RWPE2 (cell line): ENCODE measurements around the gene CRYAB.
A peak's percentile ranks its signal among the peaks of the same experiment; 100 is the strongest.

ENCODE experiments used
- ATAC-seq: fragments of 200-7000 bp; cut with Tn5 transposase; 3 replicates; pipeline ENCODE4 v1.9.1; 2021; ENCODE audit warnings: low read depth
- DNase-seq: peaks from one replicate; pipeline ENCODE4 v3.0.0-alpha.2; 2020; ENCODE audit warnings: low spot score
- H3K27ac ChIP-seq: fragments of 450-650 bp; 2 replicates; pipeline ENCODE4 v1.5.1; 2017; ENCODE audit warnings: mild to moderate bottlenecking; ENCODE audit not compliant: poor library complexity, severe bottlenecking
- H3K27me3 ChIP-seq: fragments of 250-450 bp; sonication (Bioruptor Pico); 2 replicates; pipeline ENCODE4 v1.5.1; 2021; ENCODE audit warnings: mild to moderate bottlenecking, moderate library complexity; ENCODE audit not compliant: insufficient read depth, poor library complexity, severe bottlenecking
- H3K36me3 ChIP-seq: fragments of 250-450 bp; sonication (Bioruptor Pico); 2 replicates; pipeline ENCODE4 v1.5.1; 2020; ENCODE audit warnings: low read depth, mild to moderate bottlenecking, moderate library complexity
- H3K4me1 ChIP-seq: fragments of 250-450 bp; sonication (Bioruptor Pico); 2 replicates; pipeline ENCODE4 v1.5.1; 2021; ENCODE audit warnings: mild to moderate bottlenecking, moderate library complexity; ENCODE audit not compliant: insufficient read depth, poor library complexity, severe bottlenecking
- H3K4me3 ChIP-seq: fragments of 250-450 bp; sonication (Bioruptor Pico); 2 replicates; pipeline ENCODE4 v1.5.1; 2021; ENCODE audit warnings: mild to moderate bottlenecking, moderate library complexity; ENCODE audit not compliant: severe bottlenecking
- H3K9me3 ChIP-seq: fragments of 250-450 bp; sonication (Bioruptor Pico); 2 replicates; pipeline ENCODE4 v1.5.1; 2021; ENCODE audit warnings: mild to moderate bottlenecking, moderate library complexity; ENCODE audit not compliant: severe bottlenecking
- CTCF ChIP-seq: fragments of 450-650 bp; IDR thresholded peaks from one replicate; pipeline ENCODE4 v1.5.1; 2017; ENCODE audit warnings: mild to moderate bottlenecking, moderate library complexity; ENCODE audit not compliant: poor library complexity, severe bottlenecking

Gene CRYAB

GRCh38 chr11:111944651-111945051 is 33.1 kb upstream of the CRYAB start:
- H3K27ac ChIP-seq: peak overlapping the region; percentile 97
- H3K36me3 ChIP-seq: no peaks in the 10 kb centered on the region
- peak; percentile 73 for ATAC-seq
- TF ChIP-seq CTCF: no peak
- H3K4me1 ChIP-seq: peaks cover 39% of the 10 kb centered on the region
- H3K27me3 ChIP-seq: no peaks in the 10 kb centered on the region
- no peaks in the 10 kb centered on the region for H3K9me3 ChIP-seq
- no peak for DNase-seq
- H3K4me3 ChIP-seq: no peak overlapping the region

DNA sequence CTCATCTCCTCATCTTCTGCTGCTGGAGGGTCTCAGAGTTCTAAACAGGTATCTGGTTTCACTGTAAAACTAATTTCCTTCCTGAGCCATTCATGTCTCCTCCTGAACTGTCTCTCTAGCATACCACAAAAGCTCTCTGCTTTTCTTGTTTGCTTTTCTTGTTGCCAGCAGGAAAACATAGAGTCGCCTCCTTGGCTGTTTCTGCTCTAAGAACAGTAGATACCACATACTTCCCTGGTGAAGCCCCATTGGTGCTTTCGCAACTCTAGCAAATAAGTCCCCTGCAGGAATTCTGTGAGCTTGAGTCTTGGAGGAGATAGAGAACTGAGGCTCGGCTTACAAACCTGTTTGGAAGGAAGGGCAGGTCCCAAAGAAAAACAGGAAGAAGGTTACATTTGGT is 32.6 kb upstream of the CRYAB start:
- Histone ChIP-seq H3K36me3 (no peaks in the 10 kb centered on the region), H3K4me3 (no peak overlapping the region), H3K9me3 (no peaks in the 10 kb centered on the region), H3K27ac (peak overlapping the region; percentile 97), H3K27me3 (no peaks in the 10 kb centered on the region), H3K4me1 (peaks cover 43% of the 10 kb centered on the region)
- DNase-seq (no peak), ATAC-seq (no peak)
- TF ChIP-seq CTCF: no peak

DNA sequence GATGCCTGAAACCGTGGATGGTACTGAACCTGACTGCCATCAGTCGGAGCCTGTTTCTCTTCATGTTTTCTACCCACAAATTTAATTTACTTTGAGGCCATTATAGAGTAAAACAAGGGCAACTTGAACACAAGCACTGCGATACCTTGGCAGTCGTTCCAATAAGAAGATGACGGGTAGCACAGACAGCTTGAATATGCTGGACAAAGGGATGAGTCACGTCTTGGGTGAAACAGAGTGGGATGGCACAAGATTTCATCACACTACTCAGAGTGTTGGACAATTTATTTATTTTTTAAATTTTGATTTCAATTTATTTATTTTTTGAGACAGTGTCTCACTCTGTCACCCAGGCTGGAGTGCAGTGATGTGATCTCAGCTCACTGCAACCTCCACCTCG is 31.3 kb upstream of the CRYAB start:
- DNase-seq (no peak), ATAC-seq (peak; percentile 63)
- Histone ChIP-seq H3K9me3 (no peaks in the 10 kb centered on the region), H3K4me1 (peaks cover 55% of the 10 kb centered on the region), H3K27me3 (no peaks in the 10 kb centered on the region), H3K4me3 (no peak overlapping the region), H3K27ac (peak overlapping the region; percentile 97), H3K36me3 (no peaks in the 10 kb centered on the region)
- no peak for TF ChIP-seq CTCF

- Histone ChIP-seq H3K27me3 (no peaks in the 10 kb centered on the region), H3K4me1 (peaks cover 59% of the 10 kb centered on the region), H3K36me3 (no peaks in the 10 kb centered on the region), H3K27ac (peak overlapping the region; percentile 97), H3K9me3 (no peaks in the 10 kb centered on the region), H3K4me3 (no peak overlapping the region)
- ATAC-seq (peak; percentile 36; the same call in 2 of the 3 replicates), DNase-seq (peak; percentile 71)
- TF ChIP-seq CTCF: no peak
Observed at GRCh38 chr11:111941963-111942362, 30.4 kb upstream of the CRYAB start.

- peak overlapping the region; percentile 97 for H3K27ac ChIP-seq
- TF ChIP-seq CTCF: no peak
- no peaks in the 10 kb centered on the region for H3K9me3 ChIP-seq
- H3K4me1 ChIP-seq: peaks cover 54% of the 10 kb centered on the region
- ATAC-seq: peak; percentile 55
- H3K36me3 ChIP-seq: no peaks in the 10 kb centered on the region
- no peaks in the 10 kb centered on the region for H3K27me3 ChIP-seq
- H3K4me3 ChIP-seq: no peak overlapping the region
- no peak for DNase-seq
Observed at GRCh38 chr11:111939836-111940604, 28.4 kb upstream of the CRYAB start.
